ENCODE results near the gene MXRA7. TPM values are rescaled to one million over a fixed set of nuclear protein-coding genes. Genes with fewer than 3 reads are reported as not detected.
A peak's percentile ranks its signal among the peaks of the same experiment; 100 is the strongest.

The MXRA7 gene
- total RNA-seq, 1 donor: 287 TPM

- DNase-seq (ENCODE audit: low read depth): no peak
- H3K4me3 ChIP-seq (ENCODE audit: low read depth, low read length): no peak overlapping the region
- no peak for TF ChIP-seq CTCF (IDR thresholded peaks at IDR 0.05; ENCODE audit: insufficient read depth, low read length)
These were observed 20.9 kb downstream of the MXRA7 start for GRCh38 chr17:76689859-76690258.

GRCh38 chr17:76688165-76688622 is 22.6 kb downstream of the MXRA7 start:
- no peak for DNase-seq (ENCODE audit: low read depth)
- H3K4me3 ChIP-seq (ENCODE audit: low read depth, low read length): no peak overlapping the region
- TF ChIP-seq CTCF (IDR thresholded peaks at IDR 0.05; ENCODE audit: insufficient read depth, low read length): no peak

- DNase-seq (ENCODE audit: low read depth): peak; percentile 61
- H3K4me3 ChIP-seq (ENCODE audit: low read depth, low read length): no peak overlapping the region
- no peak for TF ChIP-seq CTCF (IDR thresholded peaks at IDR 0.05; ENCODE audit: insufficient read depth, low read length)
These were observed 23.2 kb downstream of the MXRA7 start for GRCh38 chr17:76687298-76688164.

- TF ChIP-seq CTCF (IDR thresholded peaks at IDR 0.05; ENCODE audit: insufficient read depth, low read length): no peak
- H3K4me3 ChIP-seq (ENCODE audit: low read depth, low read length): no peak overlapping the region
- DNase-seq (ENCODE audit: low read depth): no peak
These were observed 24.0 kb downstream of the MXRA7 start for GRCh38 chr17:76686538-76687297.

- no peak overlapping the region for H3K4me3 ChIP-seq (ENCODE audit: low read depth, low read length)
- no peak for DNase-seq (ENCODE audit: low read depth)
- TF ChIP-seq CTCF (IDR thresholded peaks at IDR 0.05; ENCODE audit: insufficient read depth, low read length): no peak
These were observed 24.9 kb downstream of the MXRA7 start for GRCh38 chr17:76685846-76686245.

GRCh38 chr17:76685366-76685765 is 25.4 kb downstream of the MXRA7 start:
- DNase-seq (ENCODE audit: low read depth): no peak
- no peak overlapping the region for H3K4me3 ChIP-seq (ENCODE audit: low read depth, low read length)
- no peak for TF ChIP-seq CTCF (IDR thresholded peaks at IDR 0.05; ENCODE audit: insufficient read depth, low read length)
